Epithelial cell of proximal tubule (primary cell): ENCODE results near the gene TMEM150C. TPM values are rescaled to one million over a fixed set of nuclear protein-coding genes. Genes with fewer than 3 reads are reported as not detected.
A peak's percentile ranks its signal among the peaks of the same experiment; 100 is the strongest.
"Not testable (repeated sequence)": the region's sequence is repeated elsewhere in the genome, so short reads cannot be mapped to it uniquely, and the experiment has no call there.

Experiments
- DNase-seq: peaks from one replicate; pipeline ENCODE4 v3.0.0-alpha.2; 2011; ENCODE audit warnings: low read depth
- H3K4me3 ChIP-seq: 2 replicates; pipeline ENCODE4 v1.5.1; 2011; ENCODE audit warnings: low read depth, mild to moderate bottlenecking, low read length
- CTCF ChIP-seq: conservative IDR thresholded peaks from 2 replicates; pipeline ENCODE4 v1.5.1; 2012; ENCODE audit warnings: low read depth, mild to moderate bottlenecking, low read length
- total RNA-seq: library from RNA; depleted of rRNA; stranded (reverse); fragments of >200 nt; gene quantifications from 2 replicates; pipeline ENCODE4 v1.2.3, GENCODE V29; 2015

TMEM150C gene
- total RNA-seq, 1 donor from 2014 or later = 2.9 TPM

GRCh38 chr4:82473621-82474164 lies 88.1 kb downstream of the TMEM150C start:
- no peak for DNase-seq
- H3K4me3 ChIP-seq = no peak overlapping the region
- no peak for TF ChIP-seq CTCF

- H3K4me3 ChIP-seq, DNase-seq: not testable (repeated sequence)
Measured at GRCh38 chr4:82473080-82473479, 88.7 kb downstream of the TMEM150C start.

GRCh38 chr4:82469791-82470345 lies 91.9 kb downstream of the TMEM150C start:
- peak; percentile 39 for DNase-seq
- TF ChIP-seq CTCF = peak; percentile 15
- no peak overlapping the region for H3K4me3 ChIP-seq

- no peak for DNase-seq
- no peak for TF ChIP-seq CTCF
- H3K4me3 ChIP-seq = no peak overlapping the region
Measured at GRCh38 chr4:82467471-82467870, 94.3 kb downstream of the TMEM150C start.

- DNase-seq = no peak
- TF ChIP-seq CTCF = no peak
- H3K4me3 ChIP-seq = no peak overlapping the region
Measured at GRCh38 chr4:82463221-82463620, 98.6 kb downstream of the TMEM150C start.

GRCh38 chr4:82462415-82462831 lies 99.4 kb downstream of the TMEM150C start:
- DNase-seq = no peak
- peak; percentile 70 for TF ChIP-seq CTCF
- H3K4me3 ChIP-seq = no peak overlapping the region

GRCh38 chr4:82461710-82462109 lies 100.1 kb downstream of the TMEM150C start:
- no peak overlapping the region for H3K4me3 ChIP-seq
- TF ChIP-seq CTCF = no peak
- DNase-seq = no peak
